Measurements from ENCODE around the gene ECHDC3.

DNA sequence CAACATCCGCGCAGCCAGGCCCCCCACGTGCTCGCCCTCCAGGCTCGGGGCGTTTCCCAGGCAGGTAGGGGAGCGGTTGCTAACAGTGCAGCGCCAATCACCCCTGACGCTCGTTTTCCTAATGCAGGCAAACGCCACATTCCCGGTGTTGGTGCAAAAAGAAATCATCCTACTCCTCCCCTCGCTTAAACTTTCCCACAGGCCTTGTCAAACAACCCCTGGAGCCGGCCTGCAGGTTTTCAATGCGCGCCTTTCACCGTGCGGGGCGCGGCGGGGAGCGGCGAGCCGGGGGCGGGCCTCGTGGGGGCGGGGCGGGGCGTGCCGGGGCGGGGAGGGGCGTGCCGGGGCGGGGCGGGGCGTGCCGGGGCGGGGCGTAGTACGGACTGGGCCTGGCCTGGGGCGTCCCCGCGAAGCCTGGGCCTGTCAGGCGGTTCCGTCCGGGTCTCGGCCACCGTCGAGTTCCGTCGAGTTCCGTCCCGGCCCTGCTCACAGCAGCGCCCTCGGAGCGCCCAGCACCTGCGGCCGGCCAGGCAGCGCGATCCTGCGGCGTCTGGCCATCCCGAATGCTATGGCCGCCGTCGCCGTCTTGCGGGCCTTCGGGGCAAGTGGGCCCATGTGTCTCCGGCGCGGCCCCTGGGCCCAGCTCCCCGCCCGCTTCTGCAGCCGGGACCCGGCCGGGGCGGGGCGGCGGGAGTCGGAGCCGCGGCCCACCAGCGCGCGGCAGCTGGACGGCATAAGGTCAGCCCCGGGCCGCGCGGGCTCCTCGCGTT lies at the start of gene ECHDC3:
- TF ChIP-seq, protein P1, sequence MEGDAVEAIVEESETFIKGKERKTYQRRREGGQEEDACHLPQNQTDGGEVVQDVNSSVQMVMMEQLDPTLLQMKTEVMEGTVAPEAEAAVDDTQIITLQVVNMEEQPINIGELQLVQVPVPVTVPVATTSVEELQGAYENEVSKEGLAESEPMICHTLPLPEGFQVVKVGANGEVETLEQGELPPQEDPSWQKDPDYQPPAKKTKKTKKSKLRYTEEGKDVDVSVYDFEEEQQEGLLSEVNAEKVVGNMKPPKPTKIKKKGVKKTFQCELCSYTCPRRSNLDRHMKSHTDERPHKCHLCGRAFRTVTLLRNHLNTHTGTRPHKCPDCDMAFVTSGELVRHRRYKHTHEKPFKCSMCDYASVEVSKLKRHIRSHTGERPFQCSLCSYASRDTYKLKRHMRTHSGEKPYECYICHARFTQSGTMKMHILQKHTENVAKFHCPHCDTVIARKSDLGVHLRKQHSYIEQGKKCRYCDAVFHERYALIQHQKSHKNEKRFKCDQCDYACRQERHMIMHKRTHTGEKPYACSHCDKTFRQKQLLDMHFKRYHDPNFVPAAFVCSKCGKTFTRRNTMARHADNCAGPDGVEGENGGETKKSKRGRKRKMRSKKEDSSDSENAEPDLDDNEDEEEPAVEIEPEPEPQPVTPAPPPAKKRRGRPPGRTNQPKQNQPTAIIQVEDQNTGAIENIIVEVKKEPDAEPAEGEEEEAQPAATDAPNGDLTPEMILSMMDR (IDR thresholded peaks at IDR 0.05) = no peak
- TF ChIP-seq JUNB (IDR thresholded peaks at IDR 0.05) (no peak), JUN (IDR thresholded peaks at IDR 0.05) (no peak), BHLHE40 (IDR thresholded peaks at IDR 0.05; ENCODE audit: low read depth, low read length) (no peak), CHD2 (IDR thresholded peaks at IDR 0.05; ENCODE audit: low read length, partially characterized antibody) (no peak), SMC3 (IDR thresholded peaks at IDR 0.05) (no peak), CEBPB (IDR thresholded peaks at IDR 0.05) (no peak), MAZ (IDR thresholded peaks at IDR 0.05; ENCODE audit: borderline replicate concordance, low read depth, low read length) (no peak), EP300 (IDR thresholded peaks at IDR 0.05) (no peak), MAFK (IDR thresholded peaks at IDR 0.05; ENCODE audit: partially characterized antibody) (no peak), FOSL2 (IDR thresholded peaks at IDR 0.05) (no peak), FOSL2 (CRISPR knock-in tag; IDR thresholded peaks at IDR 0.05) (no peak), RNF2 (IDR thresholded peaks at IDR 0.05; ENCODE audit: borderline replicate concordance, low read depth) (no peak), POLR2A (IDR thresholded peaks at IDR 0.05; ENCODE audit: low read length) (no peak)
- TF ChIP-seq, protein P2, sequence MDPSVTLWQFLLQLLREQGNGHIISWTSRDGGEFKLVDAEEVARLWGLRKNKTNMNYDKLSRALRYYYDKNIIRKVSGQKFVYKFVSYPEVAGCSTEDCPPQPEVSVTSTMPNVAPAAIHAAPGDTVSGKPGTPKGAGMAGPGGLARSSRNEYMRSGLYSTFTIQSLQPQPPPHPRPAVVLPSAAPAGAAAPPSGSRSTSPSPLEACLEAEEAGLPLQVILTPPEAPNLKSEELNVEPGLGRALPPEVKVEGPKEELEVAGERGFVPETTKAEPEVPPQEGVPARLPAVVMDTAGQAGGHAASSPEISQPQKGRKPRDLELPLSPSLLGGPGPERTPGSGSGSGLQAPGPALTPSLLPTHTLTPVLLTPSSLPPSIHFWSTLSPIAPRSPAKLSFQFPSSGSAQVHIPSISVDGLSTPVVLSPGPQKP (IDR thresholded peaks at IDR 0.05; ENCODE audit: low read depth, low read length) = no peak
